ENCODE results near the gene TACC2.
"Not testable (repeated sequence)": the region's sequence is repeated elsewhere in the genome, so short reads cannot be mapped to it uniquely, and the experiment has no call there.

The TACC2 gene

GRCh38 chr10:122018951-122019413 lies 30.0 kb downstream of the TACC2 start:
- Histone ChIP-seq H3K36me3 (ENCODE audit: insufficient read depth, low read depth, low read length) (no peaks in the 10 kb centered on the region), H3K27ac (ENCODE audit: low read length) (no peak overlapping the region), H3K27me3 (ENCODE audit: insufficient read depth, low read length) (no peaks in the 10 kb centered on the region), H3K9ac (ENCODE audit: low read depth, low read length) (no peak overlapping the region), H3K4me1 (ENCODE audit: insufficient read depth, low read length) (peaks cover 7% of the 10 kb centered on the region; the same call in 1 of the 2 replicates), H3K4me3 (ENCODE audit: low read length) (peak overlapping the region; percentile 22; the same call in 1 of the 2 replicates), H3K9me3 (ENCODE audit: insufficient read depth, low read depth, low read length) (no peaks in the 10 kb centered on the region)

- peaks cover 7% of the 10 kb centered on the region; the same call in 1 of the 2 replicates for H3K4me1 ChIP-seq (ENCODE audit: insufficient read depth, low read length)
- peak overlapping the region; percentile 22; the same call in 1 of the 2 replicates for H3K4me3 ChIP-seq (ENCODE audit: low read length)
- no peaks in the 10 kb centered on the region for H3K27me3 ChIP-seq (ENCODE audit: insufficient read depth, low read length)
- no peaks in the 10 kb centered on the region for H3K36me3 ChIP-seq (ENCODE audit: insufficient read depth, low read depth, low read length)
- peak overlapping the region; percentile 22; the same call in 1 of the 2 replicates for H3K9ac ChIP-seq (ENCODE audit: low read depth, low read length)
- H3K27ac ChIP-seq (ENCODE audit: low read length): no peak overlapping the region
- no peaks in the 10 kb centered on the region for H3K9me3 ChIP-seq (ENCODE audit: insufficient read depth, low read depth, low read length)
Observed at GRCh38 chr10:122019414-122019975, 30.5 kb downstream of the TACC2 start.

- Histone ChIP-seq H3K4me3 (ENCODE audit: low read length) (no peak overlapping the region), H3K27me3 (ENCODE audit: insufficient read depth, low read length) (no peaks in the 10 kb centered on the region), H3K4me1 (ENCODE audit: insufficient read depth, low read length) (peaks cover 7% of the 10 kb centered on the region; the same call in 1 of the 2 replicates), H3K27ac (ENCODE audit: low read length) (no peak overlapping the region), H3K9ac (ENCODE audit: low read depth, low read length) (no peak overlapping the region), H3K36me3 (ENCODE audit: insufficient read depth, low read depth, low read length) (no peaks in the 10 kb centered on the region), H3K9me3 (ENCODE audit: insufficient read depth, low read depth, low read length) (no peaks in the 10 kb centered on the region)
Observed at GRCh38 chr10:122020226-122020625, 31.3 kb downstream of the TACC2 start.

- no peaks in the 10 kb centered on the region for H3K9me3 ChIP-seq (ENCODE audit: insufficient read depth, low read depth, low read length)
- H3K27ac ChIP-seq (ENCODE audit: low read length): no peak overlapping the region
- no peaks in the 10 kb centered on the region for H3K36me3 ChIP-seq (ENCODE audit: insufficient read depth, low read depth, low read length)
- H3K4me1 ChIP-seq (ENCODE audit: insufficient read depth, low read length): peaks cover 7% of the 10 kb centered on the region; the same call in 1 of the 2 replicates
- no peak overlapping the region for H3K9ac ChIP-seq (ENCODE audit: low read depth, low read length)
- no peaks in the 10 kb centered on the region for H3K27me3 ChIP-seq (ENCODE audit: insufficient read depth, low read length)
- no peak overlapping the region for H3K4me3 ChIP-seq (ENCODE audit: low read length)
Observed at GRCh38 chr10:122021379-122021778, 32.4 kb downstream of the TACC2 start.

GRCh38 chr10:122021828-122022227 lies 32.9 kb downstream of the TACC2 start:
- Histone ChIP-seq H3K27me3 (ENCODE audit: insufficient read depth, low read length) (no peaks in the 10 kb centered on the region), H3K9ac (ENCODE audit: low read depth, low read length) (no peak overlapping the region), H3K4me1 (ENCODE audit: insufficient read depth, low read length) (peaks cover 7% of the 10 kb centered on the region; the same call in 1 of the 2 replicates), H3K27ac (ENCODE audit: low read length) (no peak overlapping the region), H3K4me3 (ENCODE audit: low read length) (no peak overlapping the region), H3K36me3 (ENCODE audit: insufficient read depth, low read depth, low read length) (no peaks in the 10 kb centered on the region), H3K9me3 (ENCODE audit: insufficient read depth, low read depth, low read length) (no peaks in the 10 kb centered on the region)

GRCh38 chr10:122022276-122022675 lies 33.3 kb downstream of the TACC2 start:
- H3K9me3 ChIP-seq (ENCODE audit: insufficient read depth, low read depth, low read length): no peaks in the 10 kb centered on the region
- no peak overlapping the region for H3K9ac ChIP-seq (ENCODE audit: low read depth, low read length)
- H3K4me1 ChIP-seq (ENCODE audit: insufficient read depth, low read length): peaks cover 7% of the 10 kb centered on the region; the same call in 1 of the 2 replicates
- H3K27ac ChIP-seq (ENCODE audit: low read length): no peak overlapping the region
- no peaks in the 10 kb centered on the region for H3K36me3 ChIP-seq (ENCODE audit: insufficient read depth, low read depth, low read length)
- no peaks in the 10 kb centered on the region for H3K27me3 ChIP-seq (ENCODE audit: insufficient read depth, low read length)
- H3K4me3 ChIP-seq (ENCODE audit: low read length): no peak overlapping the region

GRCh38 chr10:122023257-122023656 lies 34.3 kb downstream of the TACC2 start:
- H3K9me3 ChIP-seq (ENCODE audit: insufficient read depth, low read depth, low read length); H3K9ac ChIP-seq (ENCODE audit: low read depth, low read length); H3K4me3 ChIP-seq (ENCODE audit: low read length); H3K27me3 ChIP-seq (ENCODE audit: insufficient read depth, low read length); H3K27ac ChIP-seq (ENCODE audit: low read length); H3K4me1 ChIP-seq (ENCODE audit: insufficient read depth, low read length); H3K36me3 ChIP-seq (ENCODE audit: insufficient read depth, low read depth, low read length): not testable (repeated sequence)

- Histone ChIP-seq H3K9ac (ENCODE audit: low read depth, low read length) (no peak overlapping the region), H3K27ac (ENCODE audit: low read length) (no peak overlapping the region), H3K9me3 (ENCODE audit: insufficient read depth, low read depth, low read length) (no peaks in the 10 kb centered on the region)
Observed at GRCh38 chr10:122029499-122030199, 40.7 kb downstream of the TACC2 start.

GRCh38 chr10:122030200-122030552 lies 41.2 kb downstream of the TACC2 start:
- Histone ChIP-seq H3K27ac (ENCODE audit: low read length) (no peak overlapping the region), H3K4me3 (ENCODE audit: low read length) (no peak overlapping the region), H3K9me3 (ENCODE audit: insufficient read depth, low read depth, low read length) (no peaks in the 10 kb centered on the region), H3K27me3 (ENCODE audit: insufficient read depth, low read length) (no peaks in the 10 kb centered on the region), H3K9ac (ENCODE audit: low read depth, low read length) (no peak overlapping the region), H3K36me3 (ENCODE audit: insufficient read depth, low read depth, low read length) (no peaks in the 10 kb centered on the region), H3K4me1 (ENCODE audit: insufficient read depth, low read length) (no peaks in the 10 kb centered on the region)

More at GRCh38 chr10:122029499-122030199, 40.7 kb downstream of the TACC2 start:
- Histone ChIP-seq H3K4me3 (ENCODE audit: low read length) (no peak overlapping the region), H3K36me3 (ENCODE audit: insufficient read depth, low read depth, low read length) (no peaks in the 10 kb centered on the region), H3K4me1 (ENCODE audit: insufficient read depth, low read length) (no peaks in the 10 kb centered on the region), H3K27me3 (ENCODE audit: insufficient read depth, low read length) (no peaks in the 10 kb centered on the region)

- no peaks in the 10 kb centered on the region; the same call in 1 of the 2 replicates for H3K4me1 ChIP-seq (ENCODE audit: insufficient read depth, low read length)
- no peak overlapping the region for H3K4me3 ChIP-seq (ENCODE audit: low read length)
- H3K9ac ChIP-seq (ENCODE audit: low read depth, low read length): no peak overlapping the region
- no peaks in the 10 kb centered on the region for H3K27me3 ChIP-seq (ENCODE audit: insufficient read depth, low read length)
- H3K36me3 ChIP-seq (ENCODE audit: insufficient read depth, low read depth, low read length): no peaks in the 10 kb centered on the region
- H3K9me3 ChIP-seq (ENCODE audit: insufficient read depth, low read depth, low read length): no peaks in the 10 kb centered on the region
- H3K27ac ChIP-seq (ENCODE audit: low read length): no peak overlapping the region
Observed at GRCh38 chr10:122033224-122033926, 44.4 kb downstream of the TACC2 start.

GRCh38 chr10:122034149-122034756 lies 45.3 kb downstream of the TACC2 start:
- no peak overlapping the region for H3K9ac ChIP-seq (ENCODE audit: low read depth, low read length)
- H3K4me3 ChIP-seq (ENCODE audit: low read length): no peak overlapping the region
- H3K9me3 ChIP-seq (ENCODE audit: insufficient read depth, low read depth, low read length): no peaks in the 10 kb centered on the region
- no peaks in the 10 kb centered on the region for H3K36me3 ChIP-seq (ENCODE audit: insufficient read depth, low read depth, low read length)
- no peaks in the 10 kb centered on the region for H3K27me3 ChIP-seq (ENCODE audit: insufficient read depth, low read length)
- H3K4me1 ChIP-seq (ENCODE audit: insufficient read depth, low read length): no peaks in the 10 kb centered on the region; the same call in 1 of the 2 replicates
- no peak overlapping the region for H3K27ac ChIP-seq (ENCODE audit: low read length)
